ENCODE measurements around the gene CIC. TPM values are rescaled to one million over a fixed set of nuclear protein-coding genes. Genes with fewer than 3 reads are reported as not detected.

The CIC gene
- total RNA-seq, 1 experiment from 2014 or later, result 25.0 TPM

DNA sequence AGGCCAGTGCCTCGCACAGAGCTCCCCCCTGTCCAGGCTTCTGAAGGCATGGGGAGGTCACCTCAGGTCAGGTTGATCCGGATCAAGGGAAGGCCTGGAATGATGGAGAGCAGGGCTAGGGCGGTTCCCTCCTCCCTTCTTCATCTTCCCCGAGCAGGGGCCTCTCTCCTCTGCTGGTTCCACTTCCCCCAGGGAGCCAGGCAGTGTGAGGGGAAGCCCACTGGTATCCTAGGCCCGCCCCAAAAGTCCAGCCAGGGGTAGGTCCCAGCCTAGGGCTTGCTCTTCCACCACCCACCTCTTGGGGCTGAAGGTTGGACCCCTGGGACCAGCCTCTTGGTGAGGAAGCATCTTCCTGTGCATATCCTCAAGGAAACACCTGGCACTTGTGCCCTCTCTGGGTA, 16.5 kb downstream of the CIC start:
- H3K9ac ChIP-seq (ENCODE audit: low read length), result peak overlapping the region; percentile 83
- H4K20me1 ChIP-seq (ENCODE audit: insufficient read depth, low read depth, low read length), result peaks cover 10% of the 10 kb centered on the region; the same call in 1 of the 2 replicates
- no peaks in the 10 kb centered on the region for H3K9me2 ChIP-seq (replicated peaks; ENCODE audit: insufficient read depth, low read length)
- H3K4me1 ChIP-seq (ENCODE audit: low read length), result peaks cover 46% of the 10 kb centered on the region
- peaks cover 14% of the 10 kb centered on the region; the same call in 1 of the 2 replicates for H3K36me3 ChIP-seq (ENCODE audit: insufficient read depth, low read length)
- peak overlapping the region; percentile 92 for H3K4me2 ChIP-seq (ENCODE audit: low read depth, low read length, poor library complexity, severe bottlenecking)
- H3K27ac ChIP-seq (ENCODE audit: low read length), result peak overlapping the region; percentile 54
- H3K9me3 ChIP-seq (ENCODE audit: low read length), result no peaks in the 10 kb centered on the region
- peak; percentile 62 for DNase-seq
- H2AFZ ChIP-seq (ENCODE audit: low read length), result no peak overlapping the region
- peak overlapping the region; percentile 85 for H3K4me3 ChIP-seq (ENCODE audit: low read length)
- no peaks in the 10 kb centered on the region for H3K27me3 ChIP-seq (ENCODE audit: low read length)
- peaks cover 18% of the 10 kb centered on the region for H3K79me2 ChIP-seq (ENCODE audit: low read length)

DNA sequence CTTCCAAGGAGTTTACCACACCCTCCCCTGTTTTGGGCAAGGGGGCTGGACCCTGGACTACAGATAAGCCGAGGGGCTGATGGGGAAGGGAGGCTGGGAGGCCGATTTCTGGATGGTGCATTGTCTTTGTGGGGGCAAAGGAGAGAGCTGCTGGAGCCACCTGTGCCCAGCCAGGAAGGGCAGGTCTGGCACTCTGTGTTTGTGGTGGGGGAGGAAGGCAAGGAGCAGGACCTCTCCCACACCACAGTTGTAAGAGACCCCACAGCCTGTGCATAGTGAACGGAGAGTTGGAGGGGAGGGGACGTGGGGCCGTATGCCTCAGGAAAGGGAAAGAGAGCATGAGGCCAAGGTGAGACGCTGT, 16.9 kb downstream of the CIC start:
- Histone ChIP-seq H2AFZ (ENCODE audit: low read length) (no peak overlapping the region), H3K9me2 (replicated peaks; ENCODE audit: insufficient read depth, low read length) (no peaks in the 10 kb centered on the region), H3K4me1 (ENCODE audit: low read length) (peaks cover 47% of the 10 kb centered on the region), H4K20me1 (ENCODE audit: insufficient read depth, low read depth, low read length) (peaks cover 10% of the 10 kb centered on the region; the same call in 1 of the 2 replicates), H3K27ac (ENCODE audit: low read length) (peak overlapping the region; percentile 54), H3K9me3 (ENCODE audit: low read length) (no peaks in the 10 kb centered on the region), H3K4me2 (ENCODE audit: low read depth, low read length, poor library complexity, severe bottlenecking) (peak overlapping the region; percentile 92), H3K9ac (ENCODE audit: low read length) (peak overlapping the region; percentile 83), H3K79me2 (ENCODE audit: low read length) (peaks cover 18% of the 10 kb centered on the region), H3K27me3 (ENCODE audit: low read length) (no peaks in the 10 kb centered on the region), H3K36me3 (ENCODE audit: insufficient read depth, low read length) (peaks cover 14% of the 10 kb centered on the region; the same call in 1 of the 2 replicates), H3K4me3 (ENCODE audit: low read length) (peak overlapping the region; percentile 85)
- no peak for DNase-seq

DNA sequence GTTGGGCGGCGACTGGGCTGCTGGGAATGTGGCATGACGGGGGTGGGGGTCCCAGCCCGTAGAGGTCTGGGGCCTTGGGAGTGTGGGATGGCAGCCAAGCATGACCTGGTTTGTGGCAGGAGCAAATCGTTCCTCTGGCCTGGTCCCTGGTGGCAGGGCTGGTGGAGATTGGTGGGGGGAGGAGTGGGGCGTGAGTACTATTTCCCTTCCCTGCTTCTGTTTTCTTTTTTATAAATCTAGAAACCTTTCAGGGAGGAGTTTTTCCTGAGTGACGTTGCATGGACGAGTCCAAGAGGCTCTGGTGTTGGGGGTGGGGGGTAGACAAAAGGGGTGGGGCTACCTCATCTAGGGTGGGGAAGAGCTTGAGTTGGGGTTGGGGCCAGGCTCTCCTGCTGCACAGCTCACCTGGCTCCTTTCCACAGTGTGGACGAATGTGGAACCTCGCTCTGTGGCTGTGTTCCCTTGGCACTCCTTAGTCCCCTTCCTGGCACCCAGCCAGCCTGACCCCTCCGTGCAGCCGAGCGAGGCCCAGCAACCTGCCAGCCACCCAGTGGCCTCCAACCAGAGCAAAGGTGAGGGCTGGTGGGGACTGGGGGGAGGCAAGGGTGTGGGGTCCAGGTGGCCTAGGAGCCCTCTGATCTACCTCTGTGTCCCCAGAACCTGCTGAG, 17.4 kb downstream of the CIC start:
- H3K4me2 ChIP-seq (ENCODE audit: low read depth, low read length, poor library complexity, severe bottlenecking), result peak overlapping the region; percentile 92
- H2AFZ ChIP-seq (ENCODE audit: low read length), result no peak overlapping the region
- H3K9me2 ChIP-seq (replicated peaks; ENCODE audit: insufficient read depth, low read length), result no peaks in the 10 kb centered on the region
- H3K4me3 ChIP-seq (ENCODE audit: low read length), result peak overlapping the region; percentile 85
- H3K27me3 ChIP-seq (ENCODE audit: low read length), result no peaks in the 10 kb centered on the region
- H3K27ac ChIP-seq (ENCODE audit: low read length), result peak overlapping the region; percentile 54
- DNase-seq, result peak; percentile 61
- H3K4me1 ChIP-seq (ENCODE audit: low read length), result peaks cover 43% of the 10 kb centered on the region
- H3K36me3 ChIP-seq (ENCODE audit: insufficient read depth, low read length), result peaks cover 17% of the 10 kb centered on the region; the same call in 1 of the 2 replicates
- H4K20me1 ChIP-seq (ENCODE audit: insufficient read depth, low read depth, low read length), result peaks cover 14% of the 10 kb centered on the region; the same call in 1 of the 2 replicates
- H3K9ac ChIP-seq (ENCODE audit: low read length), result peak overlapping the region; percentile 83
- H3K79me2 ChIP-seq (ENCODE audit: low read length), result peaks cover 18% of the 10 kb centered on the region
- no peaks in the 10 kb centered on the region for H3K9me3 ChIP-seq (ENCODE audit: low read length)

DNA sequence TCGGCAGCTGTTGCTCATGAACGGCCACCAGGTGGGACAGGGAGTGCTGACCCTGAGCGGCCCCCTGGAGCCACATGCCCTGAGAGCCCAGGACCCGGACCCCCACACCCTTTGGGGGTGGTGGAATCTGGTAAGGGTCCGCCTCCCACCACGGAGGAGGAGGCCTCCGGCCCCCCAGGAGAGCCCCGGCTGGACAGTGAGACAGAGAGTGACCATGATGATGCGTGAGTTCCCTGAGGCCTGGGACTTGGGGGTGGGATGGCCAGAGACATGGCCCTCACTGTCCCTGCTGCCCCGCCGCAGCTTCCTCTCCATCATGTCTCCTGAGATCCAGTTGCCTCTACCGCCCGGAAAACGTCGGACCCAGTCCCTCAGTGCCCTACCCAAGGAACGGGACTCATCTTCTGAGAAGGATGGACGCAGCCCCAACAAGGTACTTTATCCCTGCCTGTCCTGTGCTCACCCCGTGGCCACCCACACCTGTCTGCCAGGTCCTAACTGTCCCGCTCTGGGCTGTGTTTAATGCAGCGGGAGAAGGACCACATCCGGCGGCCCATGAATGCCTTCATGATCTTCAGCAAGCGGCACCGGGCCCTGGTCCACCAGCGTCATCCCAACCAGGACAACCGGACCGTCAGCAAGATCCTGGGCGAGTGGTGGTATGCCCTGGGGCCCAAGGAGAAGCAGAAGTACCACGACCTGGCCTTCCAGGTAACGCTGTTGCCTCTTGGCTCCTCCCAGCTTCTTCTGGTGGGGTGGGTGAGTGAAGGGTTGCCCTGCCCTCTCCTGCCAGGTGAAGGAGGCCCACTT, 18.2 kb downstream of the CIC start:
- no peak overlapping the region for H3K27ac ChIP-seq (ENCODE audit: low read length)
- no peak overlapping the region for H3K9ac ChIP-seq (ENCODE audit: low read length)
- peaks cover 15% of the 10 kb centered on the region; the same call in 1 of the 2 replicates for H4K20me1 ChIP-seq (ENCODE audit: insufficient read depth, low read depth, low read length)
- peaks cover 22% of the 10 kb centered on the region; the same call in 1 of the 2 replicates for H3K36me3 ChIP-seq (ENCODE audit: insufficient read depth, low read length)
- no peak overlapping the region for H3K4me2 ChIP-seq (ENCODE audit: low read depth, low read length, poor library complexity, severe bottlenecking)
- peaks cover 35% of the 10 kb centered on the region for H3K4me1 ChIP-seq (ENCODE audit: low read length)
- H3K9me3 ChIP-seq (ENCODE audit: low read length), result no peaks in the 10 kb centered on the region
- no peak for DNase-seq
- H3K4me3 ChIP-seq (ENCODE audit: low read length), result no peak overlapping the region
- no peaks in the 10 kb centered on the region for H3K27me3 ChIP-seq (ENCODE audit: low read length)
- no peak overlapping the region for H2AFZ ChIP-seq (ENCODE audit: low read length)
- peaks cover 18% of the 10 kb centered on the region for H3K79me2 ChIP-seq (ENCODE audit: low read length)
- H3K9me2 ChIP-seq (replicated peaks; ENCODE audit: insufficient read depth, low read length), result no peaks in the 10 kb centered on the region

DNA sequence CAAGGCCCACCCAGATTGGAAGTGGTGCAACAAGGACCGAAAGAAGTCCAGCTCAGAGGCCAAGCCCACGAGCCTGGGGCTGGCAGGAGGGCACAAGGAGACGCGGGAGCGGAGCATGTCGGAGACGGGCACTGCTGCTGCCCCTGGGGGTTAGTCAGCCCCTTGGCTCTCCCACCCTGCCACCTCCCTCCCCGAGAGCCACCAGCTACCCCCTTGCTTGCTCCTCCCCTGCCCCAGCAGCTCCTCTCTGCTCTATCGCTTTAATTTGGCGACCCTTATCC, 18.7 kb downstream of the CIC start:
- peaks cover 15% of the 10 kb centered on the region; the same call in 1 of the 2 replicates for H4K20me1 ChIP-seq (ENCODE audit: insufficient read depth, low read depth, low read length)
- H3K27ac ChIP-seq (ENCODE audit: low read length), result no peak overlapping the region
- H3K79me2 ChIP-seq (ENCODE audit: low read length), result peaks cover 18% of the 10 kb centered on the region
- H3K27me3 ChIP-seq (ENCODE audit: low read length), result no peaks in the 10 kb centered on the region
- DNase-seq, result no peak
- H3K4me2 ChIP-seq (ENCODE audit: low read depth, low read length, poor library complexity, severe bottlenecking), result no peak overlapping the region
- no peak overlapping the region for H3K9ac ChIP-seq (ENCODE audit: low read length)
- peaks cover 30% of the 10 kb centered on the region for H3K4me1 ChIP-seq (ENCODE audit: low read length)
- no peak overlapping the region for H2AFZ ChIP-seq (ENCODE audit: low read length)
- no peak overlapping the region for H3K4me3 ChIP-seq (ENCODE audit: low read length)
- H3K36me3 ChIP-seq (ENCODE audit: insufficient read depth, low read length), result peaks cover 22% of the 10 kb centered on the region; the same call in 1 of the 2 replicates
- H3K9me2 ChIP-seq (replicated peaks; ENCODE audit: insufficient read depth, low read length), result no peaks in the 10 kb centered on the region
- no peaks in the 10 kb centered on the region for H3K9me3 ChIP-seq (ENCODE audit: low read length)

DNA sequence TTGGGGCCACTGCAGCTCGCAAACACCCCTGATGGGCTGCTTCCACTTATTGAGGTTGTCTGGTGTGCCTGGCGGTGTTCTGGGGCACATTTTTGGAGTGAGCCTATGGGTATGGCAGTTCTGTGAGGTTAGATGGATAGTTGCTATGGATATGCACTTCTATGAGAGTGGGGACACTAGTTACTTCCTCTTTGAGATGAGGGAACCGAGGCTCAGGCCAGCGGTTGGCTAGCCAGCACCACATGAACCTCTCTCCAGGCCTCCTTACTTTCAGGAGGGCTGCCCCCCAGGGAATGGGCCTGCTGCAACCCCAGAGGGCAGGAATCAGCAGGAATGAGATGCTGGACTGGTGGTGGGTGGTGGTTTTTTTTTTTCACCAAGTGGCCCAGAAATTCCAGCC, 19.3 kb downstream of the CIC start:
- DNase-seq, result no peak
- H3K9me3 ChIP-seq (ENCODE audit: low read length), result no peaks in the 10 kb centered on the region
- H3K9me2 ChIP-seq (replicated peaks; ENCODE audit: insufficient read depth, low read length), result no peaks in the 10 kb centered on the region
- H4K20me1 ChIP-seq (ENCODE audit: insufficient read depth, low read depth, low read length), result peaks cover 15% of the 10 kb centered on the region; the same call in 1 of the 2 replicates
- peaks cover 22% of the 10 kb centered on the region; the same call in 1 of the 2 replicates for H3K36me3 ChIP-seq (ENCODE audit: insufficient read depth, low read length)
- peaks cover 24% of the 10 kb centered on the region for H3K4me1 ChIP-seq (ENCODE audit: low read length)
- H3K79me2 ChIP-seq (ENCODE audit: low read length), result peaks cover 18% of the 10 kb centered on the region
- no peak overlapping the region for H3K9ac ChIP-seq (ENCODE audit: low read length)
- H3K27ac ChIP-seq (ENCODE audit: low read length), result no peak overlapping the region
- no peak overlapping the region for H3K4me2 ChIP-seq (ENCODE audit: low read depth, low read length, poor library complexity, severe bottlenecking)
- no peak overlapping the region for H2AFZ ChIP-seq (ENCODE audit: low read length)
- no peaks in the 10 kb centered on the region for H3K27me3 ChIP-seq (ENCODE audit: low read length)
- no peak overlapping the region for H3K4me3 ChIP-seq (ENCODE audit: low read length)

DNA sequence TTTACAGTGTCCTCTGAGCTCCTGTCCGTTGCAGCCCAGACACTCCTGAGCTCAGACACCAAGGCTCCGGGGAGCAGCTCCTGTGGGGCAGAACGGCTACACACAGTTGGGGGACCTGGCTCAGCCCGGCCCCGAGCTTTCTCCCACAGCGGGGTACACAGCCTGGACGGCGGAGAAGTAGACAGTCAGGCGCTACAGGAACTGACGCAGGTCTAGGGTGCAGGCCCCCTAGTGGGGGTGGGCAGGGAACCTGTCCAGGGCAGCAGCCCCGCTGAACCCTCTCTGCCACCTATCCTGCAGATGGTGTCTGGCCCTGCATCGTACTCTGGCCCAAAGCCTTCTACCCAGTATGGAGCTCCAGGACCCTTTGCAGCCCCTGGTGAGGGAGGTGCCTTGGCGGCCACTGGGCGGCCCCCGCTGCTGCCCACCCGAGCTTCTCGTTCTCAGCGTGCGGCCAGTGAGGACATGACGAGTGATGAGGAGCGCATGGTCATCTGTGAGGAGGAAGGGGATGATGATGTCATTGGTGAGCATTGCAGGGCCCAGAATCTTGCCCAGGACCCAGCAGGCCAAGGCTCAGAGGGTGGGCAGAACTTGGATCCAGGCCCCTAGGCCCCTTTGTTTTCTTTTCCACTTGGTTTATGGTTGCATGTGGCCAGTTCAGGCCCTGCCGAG, 20.0 kb downstream of the CIC start:
- H3K4me1 ChIP-seq (ENCODE audit: low read length), result peaks cover 22% of the 10 kb centered on the region
- H3K27ac ChIP-seq (ENCODE audit: low read length), result no peak overlapping the region
- no peak overlapping the region for H3K4me2 ChIP-seq (ENCODE audit: low read depth, low read length, poor library complexity, severe bottlenecking)
- peaks cover 15% of the 10 kb centered on the region; the same call in 1 of the 2 replicates for H4K20me1 ChIP-seq (ENCODE audit: insufficient read depth, low read depth, low read length)
- H3K27me3 ChIP-seq (ENCODE audit: low read length), result no peaks in the 10 kb centered on the region
- H3K9me3 ChIP-seq (ENCODE audit: low read length), result no peaks in the 10 kb centered on the region
- no peak overlapping the region for H3K9ac ChIP-seq (ENCODE audit: low read length)
- H2AFZ ChIP-seq (ENCODE audit: low read length), result no peak overlapping the region
- DNase-seq, result no peak
- peaks cover 18% of the 10 kb centered on the region for H3K79me2 ChIP-seq (ENCODE audit: low read length)
- no peak overlapping the region for H3K4me3 ChIP-seq (ENCODE audit: low read length)
- no peaks in the 10 kb centered on the region for H3K9me2 ChIP-seq (replicated peaks; ENCODE audit: insufficient read depth, low read length)
- H3K36me3 ChIP-seq (ENCODE audit: insufficient read depth, low read length), result peaks cover 22% of the 10 kb centered on the region

DNA sequence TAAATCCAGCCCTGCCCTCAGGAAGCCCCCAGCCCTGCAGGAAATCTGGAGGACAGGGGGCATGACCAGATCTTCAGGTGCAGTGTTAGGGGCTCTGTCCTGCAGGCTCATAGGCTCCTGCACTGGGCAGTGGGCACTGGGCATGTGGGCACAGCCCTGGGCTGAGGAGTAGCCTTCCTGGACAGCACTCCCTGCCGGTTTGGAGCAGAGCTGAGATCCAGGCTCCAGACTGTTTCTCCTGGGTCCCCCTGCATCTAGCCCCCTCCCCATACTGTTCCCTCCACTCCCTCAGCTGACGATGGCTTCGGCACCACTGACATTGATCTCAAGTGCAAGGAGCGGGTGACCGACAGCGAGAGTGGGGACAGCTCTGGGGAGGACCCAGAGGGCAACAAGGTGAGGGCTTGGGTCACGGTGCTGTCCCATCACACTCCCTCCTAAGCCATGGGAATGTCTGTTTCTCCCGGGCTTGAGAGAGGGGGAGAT, 20.5 kb downstream of the CIC start:
- Histone ChIP-seq H3K4me1 (ENCODE audit: low read length) (peaks cover 22% of the 10 kb centered on the region), H3K4me3 (ENCODE audit: low read length) (no peak overlapping the region), H3K27ac (ENCODE audit: low read length) (no peak overlapping the region), H2AFZ (ENCODE audit: low read length) (no peak overlapping the region), H3K4me2 (ENCODE audit: low read depth, low read length, poor library complexity, severe bottlenecking) (no peak overlapping the region), H3K9me2 (replicated peaks; ENCODE audit: insufficient read depth, low read length) (no peaks in the 10 kb centered on the region), H3K9me3 (ENCODE audit: low read length) (no peaks in the 10 kb centered on the region), H4K20me1 (ENCODE audit: insufficient read depth, low read depth, low read length) (peaks cover 15% of the 10 kb centered on the region; the same call in 1 of the 2 replicates), H3K27me3 (ENCODE audit: low read length) (no peaks in the 10 kb centered on the region), H3K79me2 (ENCODE audit: low read length) (peaks cover 16% of the 10 kb centered on the region), H3K9ac (ENCODE audit: low read length) (no peak overlapping the region), H3K36me3 (ENCODE audit: insufficient read depth, low read length) (peaks cover 22% of the 10 kb centered on the region)
- DNase-seq, result no peak

Measured in Karpas-422 (cell line).